Chondrocyte (in vitro differentiated cells): ENCODE data around the gene SCN3B. TPM values are rescaled to one million over a fixed set of nuclear protein-coding genes. Genes with fewer than 3 reads are reported as not detected.
A peak's percentile ranks its signal among the peaks of the same experiment; 100 is the strongest.

ENCODE experiments used
- DNase-seq: peaks from one replicate; pipeline ENCODE4 v3.0.0; 2021; ENCODE audit warnings: mixed read lengths, low spot score
- H3K27ac Mint-ChIP-seq: one replicate; pipeline ENCODE4 v1.8.0; 2021; ENCODE audit warnings: mild to moderate bottlenecking, moderate library complexity, mixed read lengths; ENCODE audit not compliant: unreplicated experiment
- H3K27me3 Mint-ChIP-seq: 2 replicates; pipeline ENCODE4 v1.8.0; 2021; ENCODE audit warnings: low read depth, mixed read lengths
- H3K36me3 Mint-ChIP-seq: 2 replicates; pipeline ENCODE4 v1.8.0; 2021; ENCODE audit warnings: low read depth, mixed read lengths
- H3K4me1 Mint-ChIP-seq: 2 replicates; pipeline ENCODE4 v1.8.0; 2021; ENCODE audit warnings: low read depth, mild to moderate bottlenecking, mixed read lengths
- H3K4me3 Mint-ChIP-seq: one replicate; pipeline ENCODE4 v1.8.0; 2021; ENCODE audit warnings: mild to moderate bottlenecking, moderate library complexity, mixed read lengths; ENCODE audit not compliant: unreplicated experiment
- H3K9me3 Mint-ChIP-seq: 2 replicates; pipeline ENCODE4 v1.8.0; 2021; ENCODE audit warnings: low read depth, mixed read lengths
- total RNA-seq: library from RNA; stranded (reverse); gene quantifications from 3 replicates; pipeline ENCODE4 v1.2.1, GENCODE V29; 2021
- TF ChIP-seq, protein P1 (sequence below): fragments of 200-600 bp; sonication (generic); IDR thresholded peaks from 2 replicates; pipeline ENCODE4 v1.5.0; 2021; ENCODE audit warnings: antibody characterized with exemption, mild to moderate bottlenecking, moderate library complexity

SCN3B gene
- total RNA-seq, 1 donor from 2014 or later: 0.45 TPM

DNA sequence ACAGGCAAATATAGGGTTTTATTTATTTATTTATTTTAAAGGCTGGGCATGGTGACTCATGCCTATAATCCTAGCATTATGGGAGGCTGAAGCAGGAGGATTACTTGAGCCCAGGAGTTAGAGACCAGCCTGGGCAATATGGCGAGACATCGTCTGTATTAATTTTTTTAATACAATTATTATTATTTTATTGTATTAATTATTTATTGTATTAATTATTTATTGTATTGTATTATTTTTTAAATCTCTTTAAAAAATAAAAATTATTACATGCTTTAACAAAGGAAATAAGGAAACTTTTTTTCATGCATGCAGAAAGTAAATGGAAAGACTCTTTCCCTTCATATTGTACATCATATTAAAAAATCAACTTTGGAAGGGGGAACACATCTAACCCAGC, 3.5 kb downstream of the SCN3B start:
- Mint-ChIP-seq H3K4me3 (no peak overlapping the region), H3K9me3 (no peaks in the 10 kb centered on the region), H3K36me3 (no peaks in the 10 kb centered on the region), H3K27me3 (peaks cover 28% of the 10 kb centered on the region), H3K4me1 (peaks cover 5% of the 10 kb centered on the region), H3K27ac (no peak overlapping the region)
- no peak for DNase-seq
- TF ChIP-seq, protein P1, sequence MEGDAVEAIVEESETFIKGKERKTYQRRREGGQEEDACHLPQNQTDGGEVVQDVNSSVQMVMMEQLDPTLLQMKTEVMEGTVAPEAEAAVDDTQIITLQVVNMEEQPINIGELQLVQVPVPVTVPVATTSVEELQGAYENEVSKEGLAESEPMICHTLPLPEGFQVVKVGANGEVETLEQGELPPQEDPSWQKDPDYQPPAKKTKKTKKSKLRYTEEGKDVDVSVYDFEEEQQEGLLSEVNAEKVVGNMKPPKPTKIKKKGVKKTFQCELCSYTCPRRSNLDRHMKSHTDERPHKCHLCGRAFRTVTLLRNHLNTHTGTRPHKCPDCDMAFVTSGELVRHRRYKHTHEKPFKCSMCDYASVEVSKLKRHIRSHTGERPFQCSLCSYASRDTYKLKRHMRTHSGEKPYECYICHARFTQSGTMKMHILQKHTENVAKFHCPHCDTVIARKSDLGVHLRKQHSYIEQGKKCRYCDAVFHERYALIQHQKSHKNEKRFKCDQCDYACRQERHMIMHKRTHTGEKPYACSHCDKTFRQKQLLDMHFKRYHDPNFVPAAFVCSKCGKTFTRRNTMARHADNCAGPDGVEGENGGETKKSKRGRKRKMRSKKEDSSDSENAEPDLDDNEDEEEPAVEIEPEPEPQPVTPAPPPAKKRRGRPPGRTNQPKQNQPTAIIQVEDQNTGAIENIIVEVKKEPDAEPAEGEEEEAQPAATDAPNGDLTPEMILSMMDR: no peak

DNA sequence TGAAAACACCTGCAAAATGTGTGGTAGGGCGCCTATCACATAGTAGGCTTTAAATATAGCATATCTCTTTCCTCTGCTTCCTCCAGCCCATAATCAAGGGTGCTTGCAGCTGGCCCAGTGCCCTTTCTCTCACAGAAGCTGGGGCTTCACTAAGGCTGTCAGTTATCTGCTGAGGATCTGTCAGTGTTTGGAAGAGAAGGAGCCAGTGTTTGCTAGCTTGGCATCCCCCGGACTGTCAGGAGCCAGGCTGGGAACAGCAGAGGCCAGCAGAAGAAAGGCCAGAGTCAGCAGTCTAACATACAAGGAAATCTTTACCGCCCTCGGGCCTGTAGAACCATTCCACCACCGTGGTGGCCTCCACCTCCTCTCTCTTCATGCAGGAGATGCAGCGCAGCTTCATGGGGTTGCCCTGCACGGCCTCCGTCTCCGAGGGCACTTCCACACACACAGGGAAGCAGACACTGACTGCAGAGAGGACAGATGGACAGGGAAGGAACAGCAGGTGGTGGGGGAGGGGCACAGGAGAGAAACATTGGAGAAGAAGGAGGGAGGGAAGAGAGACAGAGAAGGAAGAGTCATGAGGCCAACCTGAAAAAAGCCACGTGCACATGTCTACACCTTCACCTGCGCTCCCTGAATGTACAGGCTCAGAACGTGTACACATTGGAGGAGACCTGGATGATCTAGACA, 9.0 kb downstream of the SCN3B start:
- H3K36me3 Mint-ChIP-seq: no peaks in the 10 kb centered on the region
- H3K27me3 Mint-ChIP-seq: peaks cover 31% of the 10 kb centered on the region
- H3K4me1 Mint-ChIP-seq: no peaks in the 10 kb centered on the region
- no peak for DNase-seq
- TF ChIP-seq, protein P1: no peak
- no peaks in the 10 kb centered on the region for H3K9me3 Mint-ChIP-seq
- no peak overlapping the region for H3K27ac Mint-ChIP-seq
- H3K4me3 Mint-ChIP-seq: no peak overlapping the region

DNA sequence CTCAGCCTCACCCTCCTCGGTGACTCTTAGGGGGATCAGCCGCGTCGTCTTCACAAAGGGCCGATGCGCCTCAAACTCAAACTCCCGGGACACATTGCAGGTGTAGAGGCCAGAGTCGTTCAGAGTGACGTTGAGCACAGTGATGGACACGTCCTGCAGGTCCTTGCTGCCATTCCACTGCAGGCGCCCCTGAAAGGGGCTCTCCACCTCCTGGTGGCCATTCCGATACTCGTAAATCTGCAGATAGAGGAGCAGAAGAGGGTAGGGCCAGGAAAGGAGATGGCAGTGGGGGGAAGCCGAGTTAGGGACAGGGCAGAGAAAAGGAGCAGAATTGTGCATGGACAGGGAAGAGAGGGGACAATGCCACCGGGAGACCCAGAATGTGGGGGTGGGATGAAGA, 12.0 kb downstream of the SCN3B start:
- Mint-ChIP-seq H3K4me1 (no peaks in the 10 kb centered on the region), H3K27me3 (peaks cover 45% of the 10 kb centered on the region), H3K9me3 (no peaks in the 10 kb centered on the region), H3K36me3 (no peaks in the 10 kb centered on the region), H3K27ac (no peak overlapping the region), H3K4me3 (no peak overlapping the region)
- no peak for DNase-seq
- TF ChIP-seq, protein P1: no peak

DNA sequence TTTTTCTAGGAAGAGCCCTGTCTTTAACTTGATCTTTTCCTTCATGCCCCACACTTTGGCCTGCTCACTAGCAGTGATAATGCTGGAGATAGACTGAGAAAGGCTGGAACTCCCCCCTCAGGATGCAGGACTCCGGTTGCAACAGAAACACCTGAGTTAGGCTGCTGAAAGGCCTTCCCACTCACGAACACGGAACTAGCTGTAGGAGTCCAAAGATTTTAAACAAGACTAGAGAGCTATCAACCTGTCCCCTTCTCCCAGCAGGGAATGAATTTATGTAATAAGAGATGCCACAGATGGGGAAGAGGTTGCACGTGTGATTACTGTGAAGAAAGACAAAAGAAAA, 13.0 kb downstream of the SCN3B start:
- no peaks in the 10 kb centered on the region for H3K4me1 Mint-ChIP-seq
- TF ChIP-seq, protein P1: no peak
- no peaks in the 10 kb centered on the region for H3K36me3 Mint-ChIP-seq
- no peak for DNase-seq
- peaks cover 48% of the 10 kb centered on the region for H3K27me3 Mint-ChIP-seq
- H3K4me3 Mint-ChIP-seq: no peak overlapping the region
- H3K27ac Mint-ChIP-seq: no peak overlapping the region
- H3K9me3 Mint-ChIP-seq: no peaks in the 10 kb centered on the region

DNA sequence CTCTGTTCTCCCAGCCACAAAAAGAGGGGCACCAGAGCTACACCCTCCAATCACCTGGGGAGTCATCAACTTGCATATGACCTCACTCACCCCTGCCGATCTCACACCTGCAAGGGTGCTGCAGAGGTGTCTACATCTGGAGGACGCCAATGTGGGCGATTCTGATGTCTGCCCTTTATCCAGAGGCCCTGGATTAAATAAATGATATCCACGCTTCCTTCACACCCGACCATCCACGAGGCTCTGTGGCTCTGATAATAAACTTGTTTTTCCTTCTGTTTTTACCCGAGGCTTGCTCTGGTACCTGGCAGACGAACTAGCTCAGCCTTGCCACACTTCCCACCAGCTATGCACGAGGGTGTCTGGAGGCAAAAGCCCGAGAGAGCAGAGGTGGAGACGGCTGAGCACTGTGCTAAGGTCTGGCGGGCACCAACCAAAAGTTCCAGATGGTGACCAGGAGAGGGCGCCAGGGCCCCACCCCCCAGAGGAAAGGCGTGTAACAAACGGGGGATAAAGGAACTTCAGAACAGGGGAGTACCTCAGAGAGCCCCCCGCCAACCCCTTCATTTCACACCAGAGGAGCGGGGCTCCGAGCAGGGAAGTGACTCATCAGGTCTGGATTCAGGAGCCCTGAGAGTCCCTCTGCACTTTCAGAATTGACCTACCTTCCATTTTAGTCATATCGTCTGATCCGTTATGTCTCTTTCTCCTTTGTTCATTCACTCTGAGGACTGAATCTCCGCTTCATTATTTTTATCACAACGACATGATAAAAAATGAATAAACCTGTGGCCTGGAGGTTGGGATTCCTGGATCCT, 13.5 kb downstream of the SCN3B start:
- DNase-seq: no peak
- Mint-ChIP-seq H3K4me1 (no peaks in the 10 kb centered on the region), H3K27me3 (peaks cover 46% of the 10 kb centered on the region), H3K9me3 (no peaks in the 10 kb centered on the region), H3K36me3 (no peaks in the 10 kb centered on the region), H3K4me3 (no peak overlapping the region), H3K27ac (no peak overlapping the region)
- TF ChIP-seq, protein P1: peak; percentile 84
